Thyroid gland (tissue), 4 donors: Measurements from ENCODE around the gene ZBTB7A. TPM values are rescaled to one million over a fixed set of nuclear protein-coding genes. Genes with fewer than 3 reads are reported as not detected.

Source experiments
- DNase-seq, 2 donors: peaks; one replicate each; pipeline ENCODE4 v3.0.0-alpha.2; 2019
- H3K27ac ChIP-seq, 3 donors: fragments of 200-600 bp; sonication (generic); 1 replicate in 2 of 3; 2 replicates in 1 of 3; pipeline ENCODE4 v1.5.1; 2016 to 2019; ENCODE audit warnings: mild to moderate bottlenecking in 1 of 3, moderate library complexity in 1 of 3
- H3K27me3 ChIP-seq: fragments of 200-600 bp; sonication (generic); one replicate; pipeline ENCODE4 v1.5.1; 2019
- H3K36me3 ChIP-seq, 2 donors: fragments of 200-600 bp; sonication (generic); one replicate each; pipeline ENCODE4 v1.5.1; 2016 to 2019
- H3K4me1 ChIP-seq, 2 donors: fragments of 200-600 bp; sonication (generic); one replicate each; pipeline ENCODE4 v1.5.1; 2017 to 2019
- H3K4me3 ChIP-seq, 3 donors: fragments of 200-600 bp; sonication (generic); replicated peaks in 1 of 3; 1 replicate in 2 of 3; 2 replicates in 1 of 3; pipeline ENCODE4 v1.5.1; 2016; ENCODE audit warnings: mild to moderate bottlenecking in 1 of 3
- H3K9me3 ChIP-seq: fragments of 200-600 bp; sonication (generic); one replicate; pipeline ENCODE4 v1.5.1; 2017
- POLR2A ChIP-seq, 2 donors: fragments of 450-650 bp; IDR thresholded peaks; one replicate each; pipeline ENCODE4 v1.6.1; 2017; ENCODE audit warnings: antibody characterized with exemption in 2 of 2, mild to moderate bottlenecking in 2 of 2, moderate library complexity in 1 of 2
- WGBS, 2 donors: methylation state at CpG; one replicate each; pipeline ENCODE4 v1.1.5; 2017; 5-methylcytosine and 5-hydroxymethylcytosine counted together
- intact Hi-C: fragments of 100-400 bp; cut with DNase I; formaldehyde crosslinking; loops from one replicate; pipeline ENCODE4 v1.15.1; 2023
- total RNA-seq, 4 donors: library from RNA; depleted of rRNA; stranded (reverse); fragments of >200 nt; gene quantifications; one replicate each; pipeline ENCODE4 v1.2.3, GENCODE V29; 2016
- TF ChIP-seq, protein P1 (sequence below), 6 experiments: fragments of 200-600 bp in 3 of 6; fragments of 450-650 bp in 3 of 6; sonication (generic) in 3 of 6; IDR thresholded peaks; one replicate each; pipeline ENCODE4 v1.5.1; 2016 to 2019; ENCODE audit warnings: antibody characterized with exemption in 6 of 6, mild to moderate bottlenecking in 2 of 6, inconsistent platforms in 1 of 6, moderate library complexity in 1 of 6

Gene ZBTB7A
- total RNA-seq, 4 donors from 2014 or later, result 45.3 to 85.3 (median 54.9) TPM

DNA sequence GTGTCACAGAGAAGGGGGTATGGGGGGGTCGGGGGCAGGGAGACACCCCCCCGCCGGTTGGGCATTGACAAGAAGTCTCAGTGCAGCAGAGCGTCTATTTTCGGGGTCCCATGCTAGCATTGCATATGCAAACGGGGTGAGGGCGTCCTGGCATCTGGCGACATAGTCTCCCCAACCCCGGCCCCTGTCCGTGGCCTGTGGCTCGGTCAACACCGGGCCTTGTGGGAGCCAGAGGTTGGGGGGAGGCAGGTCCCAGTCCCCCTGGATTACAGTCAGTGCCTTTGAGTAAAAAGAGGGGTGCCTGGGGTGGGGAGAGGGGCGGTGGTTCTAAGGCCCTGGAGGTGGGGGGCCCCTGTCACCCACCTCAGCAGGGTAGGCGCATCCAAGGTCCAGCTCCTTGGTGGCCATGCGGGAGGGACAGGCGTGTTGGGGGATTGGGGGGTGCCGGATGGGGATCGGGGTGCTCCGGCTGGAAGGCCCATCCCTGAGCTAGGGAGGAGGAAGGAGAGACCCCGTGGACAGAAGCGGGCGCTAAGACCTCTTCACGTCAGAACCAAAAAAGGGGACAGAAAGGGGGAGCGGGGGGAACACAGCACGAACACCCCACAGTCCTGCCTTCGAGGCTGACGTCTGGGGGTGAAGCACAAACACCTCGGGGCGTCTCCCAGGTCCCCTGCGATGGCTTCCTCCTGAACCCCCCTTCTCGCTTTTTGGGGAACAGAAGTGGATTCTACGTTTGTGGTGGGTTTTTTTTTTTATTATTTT is 20.9 kb downstream of the ZBTB7A start:
- Histone ChIP-seq H3K36me3 (peaks cover 4 to 14% of the 10 kb centered on the region in 2 donors), H3K4me3 (no peak overlapping the region), H3K27ac (no peak overlapping the region), H3K9me3 (no peaks in the 10 kb centered on the region), H3K27me3 (no peaks in the 10 kb centered on the region), H3K4me1 (peaks cover 7 to 8% of the 10 kb centered on the region in 2 donors)
- DNase-seq, result no peak
- intact Hi-C loops, result no loop called here
- TF ChIP-seq POLR2A (IDR thresholded peaks at IDR 0.05), result no peak
- TF ChIP-seq, protein P1, sequence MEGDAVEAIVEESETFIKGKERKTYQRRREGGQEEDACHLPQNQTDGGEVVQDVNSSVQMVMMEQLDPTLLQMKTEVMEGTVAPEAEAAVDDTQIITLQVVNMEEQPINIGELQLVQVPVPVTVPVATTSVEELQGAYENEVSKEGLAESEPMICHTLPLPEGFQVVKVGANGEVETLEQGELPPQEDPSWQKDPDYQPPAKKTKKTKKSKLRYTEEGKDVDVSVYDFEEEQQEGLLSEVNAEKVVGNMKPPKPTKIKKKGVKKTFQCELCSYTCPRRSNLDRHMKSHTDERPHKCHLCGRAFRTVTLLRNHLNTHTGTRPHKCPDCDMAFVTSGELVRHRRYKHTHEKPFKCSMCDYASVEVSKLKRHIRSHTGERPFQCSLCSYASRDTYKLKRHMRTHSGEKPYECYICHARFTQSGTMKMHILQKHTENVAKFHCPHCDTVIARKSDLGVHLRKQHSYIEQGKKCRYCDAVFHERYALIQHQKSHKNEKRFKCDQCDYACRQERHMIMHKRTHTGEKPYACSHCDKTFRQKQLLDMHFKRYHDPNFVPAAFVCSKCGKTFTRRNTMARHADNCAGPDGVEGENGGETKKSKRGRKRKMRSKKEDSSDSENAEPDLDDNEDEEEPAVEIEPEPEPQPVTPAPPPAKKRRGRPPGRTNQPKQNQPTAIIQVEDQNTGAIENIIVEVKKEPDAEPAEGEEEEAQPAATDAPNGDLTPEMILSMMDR (IDR thresholded peaks at IDR 0.05), result no peak
- 88 to 91% methylated on average over 32 of the region's 32 CpGs for WGBS, 2 donors

DNA sequence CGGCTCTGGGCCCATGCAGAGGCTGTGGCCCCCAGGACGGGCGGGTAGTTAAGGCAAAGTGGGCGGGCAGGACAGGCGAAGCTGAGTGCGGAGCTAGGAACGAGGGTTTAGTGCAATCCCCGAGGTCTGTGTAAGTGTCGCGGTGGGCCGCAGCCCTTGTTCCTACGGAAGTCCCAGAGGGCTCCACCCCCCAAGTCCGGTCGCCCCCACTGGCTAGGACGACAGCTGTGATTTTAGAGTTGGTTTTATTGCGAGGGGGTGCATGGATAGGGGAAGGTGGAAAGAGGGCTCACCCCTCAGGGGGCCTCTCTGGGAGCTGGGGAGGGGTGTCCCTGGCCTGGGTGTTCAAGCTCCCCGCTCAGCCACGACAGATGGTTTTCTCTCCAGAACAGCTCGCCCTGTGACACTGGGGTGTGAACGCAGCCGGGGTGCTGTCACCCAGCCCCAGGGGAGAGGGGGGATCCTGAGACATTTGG is 21.7 kb downstream of the ZBTB7A start:
- WGBS, 2 donors, result 80 to 87% methylated on average over 20 to 21 of the region's 21 CpGs
- Histone ChIP-seq H3K4me1 (peaks cover 7 to 8% of the 10 kb centered on the region in 2 donors), H3K9me3 (no peaks in the 10 kb centered on the region), H3K36me3 (peaks cover 4 to 12% of the 10 kb centered on the region in 2 donors), H3K4me3 (no peak overlapping the region), H3K27ac (no peak overlapping the region), H3K27me3 (no peaks in the 10 kb centered on the region)
- intact Hi-C loops, result no loop called here
- no peak for TF ChIP-seq POLR2A (IDR thresholded peaks at IDR 0.05)
- TF ChIP-seq, protein P1 (IDR thresholded peaks at IDR 0.05), result no peak
- DNase-seq, result no peak

DNA sequence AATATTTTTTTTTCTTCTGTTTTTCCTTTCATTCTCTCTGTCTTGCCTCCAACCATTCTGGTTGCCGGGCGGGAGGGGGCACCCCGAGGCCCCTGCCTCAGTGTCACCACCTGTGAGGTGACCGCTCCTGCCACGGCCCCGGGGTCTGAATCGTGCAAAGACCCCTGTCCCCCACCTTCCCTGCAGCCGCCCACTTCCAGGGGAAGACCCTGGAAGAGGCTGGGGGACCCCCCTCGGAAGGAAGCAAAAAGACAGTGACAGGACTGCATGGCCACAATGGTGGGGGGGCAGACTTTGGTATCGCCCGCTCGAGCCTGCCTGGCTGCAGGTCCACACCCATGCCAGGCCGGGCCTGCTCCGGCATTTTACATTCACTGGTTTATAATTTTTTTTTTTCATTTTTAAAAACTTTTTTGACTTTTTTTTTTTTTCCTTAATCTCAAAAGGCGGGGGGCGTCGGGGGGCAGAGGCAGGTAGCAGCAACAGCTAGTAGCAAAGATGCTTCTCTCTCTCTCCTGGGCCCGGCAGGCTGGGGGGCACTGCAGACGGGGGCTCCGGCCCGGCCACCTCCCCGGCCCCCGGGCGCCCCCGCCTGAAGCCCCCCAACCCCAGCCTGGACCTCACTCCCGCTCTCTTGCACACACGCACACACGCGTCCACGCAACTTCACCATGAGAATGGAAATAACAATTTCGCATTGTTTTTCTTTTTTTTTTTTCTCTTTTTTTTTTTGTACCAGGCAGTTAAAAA is 22.6 kb downstream of the ZBTB7A start:
- intact Hi-C loops, result no loop called here
- Histone ChIP-seq H3K36me3 (peaks cover 4 to 12% of the 10 kb centered on the region in 2 donors), H3K27ac (no peak overlapping the region), H3K4me3 (no peak overlapping the region), H3K27me3 (no peaks in the 10 kb centered on the region), H3K4me1 (peaks cover 7 to 8% of the 10 kb centered on the region in 2 donors), H3K9me3 (no peaks in the 10 kb centered on the region)
- WGBS, 2 donors, result 90 to 94% methylated on average over 31 of the region's 31 CpGs
- no peak for DNase-seq
- TF ChIP-seq POLR2A (IDR thresholded peaks at IDR 0.05), result no peak
- TF ChIP-seq, protein P1 (IDR thresholded peaks at IDR 0.05), result no peak

DNA sequence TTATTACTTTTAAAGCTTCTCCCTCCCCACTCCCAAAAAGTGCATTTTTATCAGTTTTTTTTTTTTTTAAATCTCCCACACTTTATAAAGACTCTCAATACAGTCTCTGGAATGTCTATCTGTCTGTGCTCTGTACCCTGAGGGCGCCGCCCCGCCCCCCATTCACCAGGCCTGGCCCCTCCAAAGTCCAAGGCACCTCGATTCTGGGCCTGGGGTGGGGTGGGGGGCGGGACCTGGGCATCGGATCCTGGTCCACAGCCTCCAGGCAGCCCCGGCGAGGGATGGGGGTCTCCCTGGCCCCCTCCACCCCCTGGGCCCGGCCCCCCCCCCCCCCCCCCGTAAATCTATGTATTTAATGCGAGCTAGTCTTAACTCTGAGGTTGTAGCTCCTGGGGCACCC is 23.3 kb downstream of the ZBTB7A start:
- DNase-seq, result no peak
- no peak for TF ChIP-seq POLR2A (IDR thresholded peaks at IDR 0.05)
- TF ChIP-seq, protein P1 (IDR thresholded peaks at IDR 0.05), result no peak
- Histone ChIP-seq H3K9me3 (no peaks in the 10 kb centered on the region), H3K36me3 (peaks cover 4 to 12% of the 10 kb centered on the region in 2 donors), H3K27me3 (no peaks in the 10 kb centered on the region), H3K4me3 (no peak overlapping the region), H3K27ac (peak overlapping the region in 1 of 3 donors; percentile 68), H3K4me1 (peaks cover 7 to 8% of the 10 kb centered on the region in 2 donors)
- intact Hi-C loops, result no loop called here
- WGBS, 2 donors, result 82 to 86% methylated on average over 10 to 11 of the region's 11 CpGs

DNA sequence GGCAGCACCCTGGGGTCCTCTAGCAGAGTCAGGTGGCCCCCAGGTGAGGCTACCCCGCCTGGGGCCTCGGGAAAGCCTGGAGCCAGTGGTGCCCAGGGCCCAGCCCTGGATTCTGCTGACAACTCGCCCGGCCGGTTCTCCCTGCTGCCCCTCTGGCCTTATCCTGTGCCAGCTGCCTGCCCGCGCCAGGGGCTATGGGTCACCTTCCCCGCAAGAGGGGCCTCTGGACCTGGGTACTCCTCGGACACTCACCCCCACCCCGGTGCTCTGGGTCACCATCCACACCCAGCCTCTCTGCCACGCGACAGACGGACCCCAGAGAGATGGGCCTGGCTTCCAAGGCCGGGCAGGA is 24.0 kb downstream of the ZBTB7A start:
- H3K4me1 ChIP-seq, result peaks cover 7 to 8% of the 10 kb centered on the region in 2 donors
- no peak for TF ChIP-seq POLR2A (IDR thresholded peaks at IDR 0.05)
- TF ChIP-seq, protein P1 (IDR thresholded peaks at IDR 0.05), result no peak
- H3K4me3 ChIP-seq, result no peak overlapping the region
- intact Hi-C loops, result no loop called here
- peak; percentile 66 to 74 for DNase-seq
- no peaks in the 10 kb centered on the region for H3K27me3 ChIP-seq
- H3K36me3 ChIP-seq, result peaks cover 4 to 12% of the 10 kb centered on the region in 2 donors
- 29% methylated on average over 4 of the region's 14 CpGs; no CpG with 5 or more reads in 1 of the 2 donors for WGBS, 2 donors
- H3K9me3 ChIP-seq, result no peaks in the 10 kb centered on the region
- peak overlapping the region in 2 of 3 donors; percentile 49 to 68 for H3K27ac ChIP-seq
